Testis (tissue), 2 donors: ENCODE results near the gene SEPSECS.

Source experiments
- CTCF ChIP-seq, 3 experiments: fragments of 450-650 bp in 2 of 3; fragments of 200-600 bp in 1 of 3; sonication (generic) in 1 of 3; IDR thresholded peaks; one replicate each; pipeline ENCODE4 v1.5.1; 2016 to 2019; ENCODE audit warnings: antibody characterized with exemption in 3 of 3, mild to moderate bottlenecking in 2 of 3, moderate library complexity in 1 of 3
- POLR2A ChIP-seq: fragments of 450-650 bp; IDR thresholded peaks from one replicate; pipeline ENCODE4 v1.6.1; 2017; ENCODE audit warnings: antibody characterized with exemption, mild to moderate bottlenecking, moderate library complexity

GRCh38 chr4:25171201-25171865 is 11.1 kb upstream of the SEPSECS start:
- no peak for TF ChIP-seq POLR2A
- TF ChIP-seq CTCF (IDR thresholded peaks at IDR 0.05): no peak
